ENCODE measurements around the gene COL1A1.

GRCh38 chr17:50206604-50207293 lies 5.3 kb upstream of the COL1A1 start:
- TF ChIP-seq POLR2A (IDR thresholded peaks at IDR 0.05; ENCODE audit: low read depth) (no peak), EP300 (IDR thresholded peaks at IDR 0.05) (no peak)

Data from esophagus muscularis mucosa (tissue), 2 donors.